ENCODE results near the gene BTN2A1. TPM values are rescaled to one million over a fixed set of nuclear protein-coding genes. Genes with fewer than 3 reads are reported as not detected.

BTN2A1 gene
- total RNA-seq = 27.2 to 30.5 TPM (median 29.2 TPM) in 3 replicates

GRCh38 chr6:26457806-26458688 lies at the start of gene BTN2A1:
BTN2A1 (plus strand) TSS chr6:26457955; CDS start chr6:26458637, 682 bp downstream.
- DNase-seq (ENCODE audit: low spot score in 2 of 2, unreplicated experiment in 2 of 2) = peak; percentile 37 to 66
- Mint-ChIP-seq H3K27me3 (ENCODE audit: low read depth) (peaks cover 2% of the 10 kb centered on the region), H3K4me1 (peaks cover 40% of the 10 kb centered on the region)

GRCh38 chr6:26408828-26409730 lies 48.7 kb upstream of the BTN2A1 start:
- peaks cover 55% of the 10 kb centered on the region for H3K36me3 Mint-ChIP-seq
- no peak overlapping the region for H3K27ac Mint-ChIP-seq
- no peaks in the 10 kb centered on the region for H3K9me3 Mint-ChIP-seq
- TF ChIP-seq CTCF (IDR thresholded peaks at IDR 0.05; ENCODE audit: unreplicated experiment) = no peak
- no peak overlapping the region for H3K4me3 Mint-ChIP-seq
- peaks cover 10% of the 10 kb centered on the region for H3K4me1 Mint-ChIP-seq
- no peaks in the 10 kb centered on the region for H3K27me3 Mint-ChIP-seq (ENCODE audit: low read depth)
- no peak for DNase-seq (ENCODE audit: low spot score in 2 of 2, unreplicated experiment in 2 of 2)

More at GRCh38 chr6:26457806-26458688, at the start of gene BTN2A1:
- H3K9me3 Mint-ChIP-seq = no peaks in the 10 kb centered on the region
- H3K36me3 Mint-ChIP-seq = peaks cover 26% of the 10 kb centered on the region
- peak within 1 kb of the TSS; percentile 99 for H3K27ac Mint-ChIP-seq
- TF ChIP-seq CTCF (IDR thresholded peaks at IDR 0.05; ENCODE audit: unreplicated experiment) = no peak
- H3K4me3 Mint-ChIP-seq = peak within 1 kb of the TSS; percentile 93

- no peaks in the 10 kb centered on the region for H3K9me3 Mint-ChIP-seq
These were observed 46.0 kb upstream of the BTN2A1 start for GRCh38 chr6:26411751-26412150.

GRCh38 chr6:26412228-26412627 lies 45.5 kb upstream of the BTN2A1 start:
- Mint-ChIP-seq H3K27me3 (ENCODE audit: low read depth) (peaks cover 2% of the 10 kb centered on the region), H3K9me3 (peaks cover 3% of the 10 kb centered on the region), H3K36me3 (peaks cover 50% of the 10 kb centered on the region), H3K4me1 (peaks cover 7% of the 10 kb centered on the region), H3K27ac (no peak overlapping the region), H3K4me3 (no peak overlapping the region)
- no peak for TF ChIP-seq CTCF (IDR thresholded peaks at IDR 0.05; ENCODE audit: unreplicated experiment)
- no peak for DNase-seq (ENCODE audit: low spot score in 2 of 2, unreplicated experiment in 2 of 2)

More at GRCh38 chr6:26411751-26412150, 46.0 kb upstream of the BTN2A1 start:
- Mint-ChIP-seq H3K4me3 (no peak overlapping the region), H3K27ac (no peak overlapping the region), H3K4me1 (peaks cover 7% of the 10 kb centered on the region), H3K36me3 (peaks cover 51% of the 10 kb centered on the region), H3K27me3 (ENCODE audit: low read depth) (peaks cover 2% of the 10 kb centered on the region)
- no peak for DNase-seq (ENCODE audit: low spot score in 2 of 2, unreplicated experiment in 2 of 2)
- TF ChIP-seq CTCF (IDR thresholded peaks at IDR 0.05; ENCODE audit: unreplicated experiment) = no peak

- no peak for TF ChIP-seq CTCF (IDR thresholded peaks at IDR 0.05; ENCODE audit: unreplicated experiment)
- Mint-ChIP-seq H3K36me3 (peaks cover 53% of the 10 kb centered on the region), H3K4me1 (peaks cover 5% of the 10 kb centered on the region), H3K4me3 (no peak overlapping the region), H3K27me3 (ENCODE audit: low read depth) (peaks cover 2% of the 10 kb centered on the region), H3K9me3 (peaks cover 9% of the 10 kb centered on the region), H3K27ac (no peak overlapping the region)
- DNase-seq (ENCODE audit: low spot score in 2 of 2, unreplicated experiment in 2 of 2) = no peak
These were observed 44.8 kb upstream of the BTN2A1 start for GRCh38 chr6:26412954-26413353.

Data from mesothelial cell of epicardium (in vitro differentiated cells).